GM15510 (cell line): ENCODE results near the gene IFT74.

Experiments used
- POLR2A ChIP-seq: IDR thresholded peaks from 3 replicates; pipeline ENCODE4 v1.6.1; 2011; ENCODE audit warnings: borderline replicate concordance; ENCODE audit not compliant: insufficient read length; ENCODE audit errors: extremely low read depth

The IFT74 gene

GRCh38 chr9:26955921-26956859, at the start of gene IFT74:
Gene IFT74, plus strand, starts transcription at chr9:26956412. Its CDS starts 5,556 bp downstream, at chr9:26961968.
- TF ChIP-seq POLR2A = peak; percentile 60

GRCh38 chr9:26913138-26913668, 43.0 kb upstream of the IFT74 start:
- no peak for TF ChIP-seq POLR2A

GRCh38 chr9:26919698-26920097, 36.5 kb upstream of the IFT74 start:
- no peak for TF ChIP-seq POLR2A

- TF ChIP-seq POLR2A = no peak
Observed at GRCh38 chr9:26925609-26926008, 30.6 kb upstream of the IFT74 start.

GRCh38 chr9:26928902-26929495, 27.2 kb upstream of the IFT74 start:
- TF ChIP-seq POLR2A = no peak

- no peak for TF ChIP-seq POLR2A
Observed at GRCh38 chr9:26935847-26936246, 20.4 kb upstream of the IFT74 start.

- no peak for TF ChIP-seq POLR2A
Observed at GRCh38 chr9:26937816-26938371, 18.3 kb upstream of the IFT74 start.

- no peak for TF ChIP-seq POLR2A
Observed at GRCh38 chr9:26939955-26940711, 16.1 kb upstream of the IFT74 start.

GRCh38 chr9:26940779-26941178, 15.4 kb upstream of the IFT74 start:
- TF ChIP-seq POLR2A = no peak

- no peak for TF ChIP-seq POLR2A
Observed at GRCh38 chr9:26945591-26945990, 10.6 kb upstream of the IFT74 start.

GRCh38 chr9:26946753-26947727, 9.2 kb upstream of the IFT74 start, which contains the start of gene PLAA:
Gene PLAA, minus strand, starts transcription at chr9:26947242. Its CDS starts 197 bp downstream, at chr9:26947045.
- TF ChIP-seq POLR2A = peak; percentile 62

- TF ChIP-seq POLR2A = no peak
Observed at GRCh38 chr9:26947736-26948135, 8.5 kb upstream of the IFT74 start.

GRCh38 chr9:26949637-26950069, 6.6 kb upstream of the IFT74 start:
- TF ChIP-seq POLR2A = no peak

- TF ChIP-seq POLR2A = no peak
Observed at GRCh38 chr9:26950521-26950920, 5.7 kb upstream of the IFT74 start.

GRCh38 chr9:26951794-26952193, 4.4 kb upstream of the IFT74 start:
- TF ChIP-seq POLR2A = no peak
